ENCODE results near the gene SLC6A7.

SLC6A7 gene

DNA sequence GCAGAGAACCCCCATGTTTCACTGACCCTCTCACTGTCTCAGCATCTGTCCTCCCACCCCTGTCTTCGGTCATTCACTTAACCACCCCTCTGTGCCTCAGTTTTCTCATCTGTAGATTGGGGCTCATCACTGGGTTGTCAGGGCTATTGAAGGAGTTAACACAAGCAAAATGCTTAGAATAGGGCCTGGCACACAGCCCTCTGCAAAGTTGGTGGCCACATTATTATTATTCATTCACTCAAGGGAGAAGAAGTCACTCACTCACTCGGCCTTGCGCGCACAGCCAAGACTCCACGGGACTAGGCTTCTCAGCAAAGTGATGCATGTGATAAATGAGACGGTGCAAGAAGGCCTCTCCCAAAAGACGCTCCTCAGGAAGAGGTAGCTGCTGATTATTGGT, 42.2 kb upstream of the SLC6A7 start:
- Histone ChIP-seq H3K4me1 (ENCODE audit: insufficient read depth, low read length) (peaks cover 17% of the 10 kb centered on the region), H3K27ac (ENCODE audit: low read depth, low read length) (no peak overlapping the region), H3K27me3 (ENCODE audit: insufficient read depth, low read length) (no peaks in the 10 kb centered on the region), H3K9ac (ENCODE audit: low read depth, low read length) (no peak overlapping the region), H3K4me3 (ENCODE audit: low read length) (no peak overlapping the region), H3K9me3 (ENCODE audit: insufficient read depth, low read depth, low read length) (no peaks in the 10 kb centered on the region), H3K36me3 (ENCODE audit: insufficient read depth, low read length) (no peaks in the 10 kb centered on the region)
- 95% methylated on average over 7 of the region's 7 CpGs for WGBS

GRCh38 chr5:150148117-150148927, 41.5 kb upstream of the SLC6A7 start:
- WGBS, result 95% methylated on average over 11 of the region's 11 CpGs
- Histone ChIP-seq H3K36me3 (ENCODE audit: insufficient read depth, low read length) (no peaks in the 10 kb centered on the region), H3K4me3 (ENCODE audit: low read length) (no peak overlapping the region), H3K9ac (ENCODE audit: low read depth, low read length) (no peak overlapping the region), H3K9me3 (ENCODE audit: insufficient read depth, low read depth, low read length) (no peaks in the 10 kb centered on the region), H3K27me3 (ENCODE audit: insufficient read depth, low read length) (no peaks in the 10 kb centered on the region), H3K27ac (ENCODE audit: low read depth, low read length) (no peak overlapping the region), H3K4me1 (ENCODE audit: insufficient read depth, low read length) (peaks cover 18% of the 10 kb centered on the region)

GRCh38 chr5:150149618-150150017, 40.2 kb upstream of the SLC6A7 start:
- Histone ChIP-seq H3K4me3 (ENCODE audit: low read length) (no peak overlapping the region), H3K36me3 (ENCODE audit: insufficient read depth, low read length) (no peaks in the 10 kb centered on the region), H3K27me3 (ENCODE audit: insufficient read depth, low read length) (no peaks in the 10 kb centered on the region), H3K27ac (ENCODE audit: low read depth, low read length) (no peak overlapping the region), H3K4me1 (ENCODE audit: insufficient read depth, low read length) (peaks cover 19% of the 10 kb centered on the region), H3K9ac (ENCODE audit: low read depth, low read length) (no peak overlapping the region), H3K9me3 (ENCODE audit: insufficient read depth, low read depth, low read length) (no peaks in the 10 kb centered on the region)

DNA sequence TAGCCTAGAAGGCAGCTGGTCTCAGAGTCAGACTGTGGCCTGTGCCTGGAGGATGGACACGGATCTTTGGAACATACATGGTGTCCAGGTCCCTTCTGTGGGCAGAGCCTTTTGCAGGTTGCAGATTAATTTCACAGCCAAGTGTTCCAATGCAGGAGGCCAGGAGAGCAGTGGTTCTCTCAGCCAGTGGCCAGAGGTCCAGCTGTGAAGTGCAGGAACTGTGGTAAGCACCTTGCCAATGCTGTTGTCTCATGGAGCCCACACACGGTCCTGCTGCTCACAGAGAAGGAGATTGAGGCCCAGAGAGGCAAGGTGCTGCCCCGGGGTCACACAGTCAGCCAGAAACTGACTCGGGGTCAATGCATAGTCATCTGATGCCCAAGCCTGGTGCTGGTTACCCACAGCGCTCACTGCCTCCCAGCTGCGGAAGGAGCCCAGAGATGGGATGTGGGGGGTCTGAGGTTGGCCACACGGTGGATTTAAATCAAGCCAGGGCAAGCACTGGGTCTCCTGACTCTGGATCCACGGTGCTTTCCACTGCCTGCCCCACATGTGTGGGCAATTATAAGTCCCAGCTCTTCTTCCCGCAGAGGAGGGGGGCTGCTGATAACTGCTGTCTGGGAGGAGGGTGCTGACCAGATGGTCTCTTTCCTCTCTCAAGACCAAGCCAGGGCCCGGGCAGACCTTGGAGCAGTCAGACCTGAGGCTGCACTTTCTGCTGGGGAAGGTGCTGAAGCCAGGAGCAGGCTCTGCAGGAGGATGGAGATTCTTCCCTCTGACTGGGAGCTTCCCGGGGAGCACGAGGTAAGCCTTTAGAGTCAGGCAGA, 37.0 kb upstream of the SLC6A7 start:
- Histone ChIP-seq H3K36me3 (ENCODE audit: insufficient read depth, low read length) (no peaks in the 10 kb centered on the region), H3K27me3 (ENCODE audit: insufficient read depth, low read length) (no peaks in the 10 kb centered on the region; the same call in 1 of the 2 replicates), H3K4me3 (ENCODE audit: low read length) (no peak overlapping the region), H3K27ac (ENCODE audit: low read depth, low read length) (no peak overlapping the region), H3K9me3 (ENCODE audit: insufficient read depth, low read depth, low read length) (no peaks in the 10 kb centered on the region), H3K9ac (ENCODE audit: low read depth, low read length) (no peak overlapping the region), H3K4me1 (ENCODE audit: insufficient read depth, low read length) (peaks cover 23% of the 10 kb centered on the region)
- WGBS, result 77% methylated on average over 12 of the region's 12 CpGs

GRCh38 chr5:150153483-150153882, 36.4 kb upstream of the SLC6A7 start:
- Histone ChIP-seq H3K27me3 (ENCODE audit: insufficient read depth, low read length) (no peaks in the 10 kb centered on the region; the same call in 1 of the 2 replicates), H3K4me3 (ENCODE audit: low read length) (no peak overlapping the region), H3K4me1 (ENCODE audit: insufficient read depth, low read length) (peaks cover 23% of the 10 kb centered on the region), H3K27ac (ENCODE audit: low read depth, low read length) (no peak overlapping the region), H3K9me3 (ENCODE audit: insufficient read depth, low read depth, low read length) (no peaks in the 10 kb centered on the region), H3K9ac (ENCODE audit: low read depth, low read length) (no peak overlapping the region), H3K36me3 (ENCODE audit: insufficient read depth, low read length) (no peaks in the 10 kb centered on the region)
- WGBS, result 64% methylated on average over 2 of the region's 2 CpGs

GRCh38 chr5:150153957-150154617, 35.8 kb upstream of the SLC6A7 start:
- H3K27me3 ChIP-seq (ENCODE audit: insufficient read depth, low read length), result no peaks in the 10 kb centered on the region; the same call in 1 of the 2 replicates
- H3K36me3 ChIP-seq (ENCODE audit: insufficient read depth, low read length), result no peaks in the 10 kb centered on the region
- no peak overlapping the region for H3K27ac ChIP-seq (ENCODE audit: low read depth, low read length)
- no peaks in the 10 kb centered on the region for H3K9me3 ChIP-seq (ENCODE audit: insufficient read depth, low read depth, low read length)
- peaks cover 23% of the 10 kb centered on the region for H3K4me1 ChIP-seq (ENCODE audit: insufficient read depth, low read length)
- 76% methylated on average over 9 of the region's 9 CpGs for WGBS
- peak overlapping the region; percentile 50; the same call in 1 of the 2 replicates for H3K4me3 ChIP-seq (ENCODE audit: low read length)
- H3K9ac ChIP-seq (ENCODE audit: low read depth, low read length), result no peak overlapping the region

GRCh38 chr5:150154618-150155128, 35.2 kb upstream of the SLC6A7 start:
- H3K9me3 ChIP-seq (ENCODE audit: insufficient read depth, low read depth, low read length), result no peaks in the 10 kb centered on the region

DNA sequence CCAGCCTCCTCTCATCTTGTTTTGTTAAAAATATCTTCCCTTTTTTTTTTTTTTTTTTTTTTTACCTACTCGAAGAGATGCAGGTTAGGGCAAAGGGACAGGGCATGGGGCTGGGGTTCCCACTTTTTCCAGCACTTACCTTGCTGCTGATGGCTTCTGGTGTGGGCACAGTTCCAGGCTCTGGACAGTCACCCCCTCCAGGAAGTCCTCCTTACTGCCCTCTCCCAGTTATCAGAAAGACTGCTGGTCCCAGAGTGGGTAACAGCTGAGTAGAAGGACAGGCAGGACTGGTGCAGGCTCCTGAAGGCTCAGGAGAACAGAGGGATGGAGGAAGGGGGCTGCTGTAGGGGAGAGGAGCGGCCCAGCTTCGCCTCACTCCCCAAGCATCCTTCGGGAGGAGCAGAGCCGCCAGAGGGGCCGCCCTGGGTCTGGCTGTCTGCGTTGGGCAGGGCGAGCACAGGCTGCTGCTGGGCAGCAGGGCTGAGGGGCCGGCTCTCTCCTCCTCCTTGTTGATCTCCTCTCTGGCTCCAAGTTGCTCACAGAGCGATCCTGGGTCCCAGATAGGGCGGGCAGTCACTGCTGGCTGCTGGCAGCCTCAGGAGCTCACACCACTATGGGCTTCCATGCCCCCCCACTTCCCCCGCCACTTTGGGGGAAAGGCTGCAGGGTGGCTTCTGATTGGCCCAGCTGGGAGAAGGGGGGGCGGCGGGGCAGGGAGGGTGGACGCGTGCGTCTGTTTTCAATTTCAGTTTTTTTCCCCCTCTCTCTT, 34.4 kb upstream of the SLC6A7 start, which contains the start of gene PDGFRB:
PDGFRB (minus strand) TSS at position 588 of the 769 bp plus-strand sequence. CDS start 18,798 bp downstream, outside the sequence.
- Histone ChIP-seq H3K9me3 (ENCODE audit: insufficient read depth, low read depth, low read length) (no peaks in the 10 kb centered on the region), H3K27me3 (ENCODE audit: insufficient read depth, low read length) (no peaks in the 10 kb centered on the region; the same call in 1 of the 2 replicates), H3K27ac (ENCODE audit: low read depth, low read length) (no peak within 1 kb of the TSS), H3K9ac (ENCODE audit: low read depth, low read length) (peak within 1 kb of the TSS; percentile 20; the same call in 1 of the 2 replicates), H3K4me3 (ENCODE audit: low read length) (peak within 1 kb of the TSS; percentile 50), H3K4me1 (ENCODE audit: insufficient read depth, low read length) (peaks cover 27% of the 10 kb centered on the region), H3K36me3 (ENCODE audit: insufficient read depth, low read length) (no peaks in the 10 kb centered on the region)
- 5% methylated on average over 15 of the region's 17 CpGs for WGBS

More at GRCh38 chr5:150154618-150155128, 35.2 kb upstream of the SLC6A7 start:
- 38% methylated on average over 6 of the region's 7 CpGs for WGBS
- Histone ChIP-seq H3K9ac (ENCODE audit: low read depth, low read length) (no peak overlapping the region), H3K4me3 (ENCODE audit: low read length) (peak overlapping the region; percentile 50; the same call in 1 of the 2 replicates), H3K36me3 (ENCODE audit: insufficient read depth, low read length) (no peaks in the 10 kb centered on the region), H3K27ac (ENCODE audit: low read depth, low read length) (no peak overlapping the region), H3K27me3 (ENCODE audit: insufficient read depth, low read length) (no peaks in the 10 kb centered on the region; the same call in 1 of the 2 replicates), H3K4me1 (ENCODE audit: insufficient read depth, low read length) (peaks cover 23% of the 10 kb centered on the region)

- Histone ChIP-seq H3K4me1 (ENCODE audit: insufficient read depth, low read length) (peaks cover 27% of the 10 kb centered on the region), H3K27me3 (ENCODE audit: insufficient read depth, low read length) (no peaks in the 10 kb centered on the region; the same call in 1 of the 2 replicates), H3K9ac (ENCODE audit: low read depth, low read length) (peak overlapping the region; percentile 20; the same call in 1 of the 2 replicates), H3K9me3 (ENCODE audit: insufficient read depth, low read depth, low read length) (no peaks in the 10 kb centered on the region), H3K4me3 (ENCODE audit: low read length) (peak overlapping the region; percentile 50), H3K36me3 (ENCODE audit: insufficient read depth, low read length) (no peaks in the 10 kb centered on the region), H3K27ac (ENCODE audit: low read depth, low read length) (no peak overlapping the region)
- WGBS, result 44% methylated on average over 9 of the region's 9 CpGs
These were observed 33.9 kb upstream of the SLC6A7 start for GRCh38 chr5:150156027-150156368.

DNA sequence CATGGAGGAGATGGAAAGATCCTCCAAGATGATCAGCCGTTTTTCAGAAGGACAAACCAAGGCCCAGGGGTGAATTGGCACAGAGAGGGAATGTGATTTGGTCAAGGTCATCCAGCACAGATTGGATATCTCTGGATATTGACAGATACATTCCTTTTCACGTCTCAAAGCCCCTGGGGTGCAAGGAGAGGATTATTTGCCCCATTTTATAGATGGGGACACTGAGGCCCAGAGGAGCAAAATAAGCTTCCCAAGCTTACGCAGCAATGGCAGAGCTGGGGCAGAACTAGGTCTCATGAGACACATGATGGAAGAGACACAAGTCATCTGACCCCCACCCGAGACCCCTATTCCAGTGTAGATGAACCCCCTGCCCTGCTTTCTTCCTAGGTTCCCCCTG, 33.3 kb upstream of the SLC6A7 start:
- Histone ChIP-seq H3K9me3 (ENCODE audit: insufficient read depth, low read depth, low read length) (no peaks in the 10 kb centered on the region), H3K4me1 (ENCODE audit: insufficient read depth, low read length) (peaks cover 27% of the 10 kb centered on the region), H3K27me3 (ENCODE audit: insufficient read depth, low read length) (no peaks in the 10 kb centered on the region; the same call in 1 of the 2 replicates), H3K27ac (ENCODE audit: low read depth, low read length) (no peak overlapping the region), H3K9ac (ENCODE audit: low read depth, low read length) (no peak overlapping the region), H3K4me3 (ENCODE audit: low read length) (no peak overlapping the region), H3K36me3 (ENCODE audit: insufficient read depth, low read length) (no peaks in the 10 kb centered on the region)
- 87% methylated on average over 4 of the region's 4 CpGs for WGBS
